ENCODE measurements around the gene ACTR2. TPM values are rescaled to one million over a fixed set of nuclear protein-coding genes. Genes with fewer than 3 reads are reported as not detected.
"Not testable (repeated sequence)": the region's sequence is repeated elsewhere in the genome, so short reads cannot be mapped to it uniquely, and the experiment has no call there.

Gene ACTR2
- total RNA-seq, 1 experiment from 2014 or later = 79.7 TPM

GRCh38 chr2:65309699-65310098, 82.1 kb downstream of the ACTR2 start:
- no peak for DNase-seq (ENCODE audit: extremely low read depth, low read depth)

- DNase-seq (ENCODE audit: extremely low read depth, low read depth) = no peak
Observed at GRCh38 chr2:65311049-65311448, 83.4 kb downstream of the ACTR2 start.

GRCh38 chr2:65311596-65311995, 84.0 kb downstream of the ACTR2 start:
- no peak for DNase-seq (ENCODE audit: extremely low read depth, low read depth)

- DNase-seq (ENCODE audit: extremely low read depth, low read depth) = no peak
Observed at GRCh38 chr2:65313126-65313953, 85.7 kb downstream of the ACTR2 start.

- DNase-seq (ENCODE audit: extremely low read depth, low read depth) = no peak
Observed at GRCh38 chr2:65313954-65314256, 86.3 kb downstream of the ACTR2 start.

- no peak for DNase-seq (ENCODE audit: extremely low read depth, low read depth)
Observed at GRCh38 chr2:65314801-65315441, 87.3 kb downstream of the ACTR2 start.

- no peak for DNase-seq (ENCODE audit: extremely low read depth, low read depth)
Observed at GRCh38 chr2:65316072-65316471, 88.4 kb downstream of the ACTR2 start.

- not testable (repeated sequence) for DNase-seq (ENCODE audit: extremely low read depth, low read depth)
Observed at GRCh38 chr2:65317351-65317750, 89.7 kb downstream of the ACTR2 start.

- no peak for DNase-seq (ENCODE audit: extremely low read depth, low read depth)
Observed at GRCh38 chr2:65317841-65318240, 90.2 kb downstream of the ACTR2 start.

- no peak for DNase-seq (ENCODE audit: extremely low read depth, low read depth)
Observed at GRCh38 chr2:65319072-65319673, 91.5 kb downstream of the ACTR2 start.

GRCh38 chr2:65319674-65320041, 92.0 kb downstream of the ACTR2 start:
- no peak for DNase-seq (ENCODE audit: extremely low read depth, low read depth)

GRCh38 chr2:65320042-65320725, 92.6 kb downstream of the ACTR2 start:
- DNase-seq (ENCODE audit: extremely low read depth, low read depth) = peak; percentile 20

Other genes starting within 250 kb of the ACTR2 start
- gene SLC1A4, start 238.4 kb upstream of the ACTR2 start, total RNA-seq (2014; rRNA removed; shearing (Covaris generic)) = 42.2 and 45.0 TPM in 2 replicates
- gene CEP68, start 171.4 kb upstream of the ACTR2 start, total RNA-seq (2014; rRNA removed; shearing (Covaris generic)) = 7.3 and 8.0 TPM in 2 replicates
- 139 and 160 TPM in 2 replicates for gene RAB1A, start 97.7 kb upstream of the ACTR2 start, total RNA-seq (2014; rRNA removed; shearing (Covaris generic))
- gene SPRED2, start 204.8 kb downstream of the ACTR2 start, total RNA-seq (2014; rRNA removed; shearing (Covaris generic)) = 20.4 and 23.5 TPM in 2 replicates